ENCODE data around the gene MAP3K5. TPM values are rescaled to one million over a fixed set of nuclear protein-coding genes. Genes with fewer than 3 reads are reported as not detected.

Gene MAP3K5
- total and polyA plus RNA-seq, 4 donors: 7.5 to 28.3 (median 22.8) TPM

DNA sequence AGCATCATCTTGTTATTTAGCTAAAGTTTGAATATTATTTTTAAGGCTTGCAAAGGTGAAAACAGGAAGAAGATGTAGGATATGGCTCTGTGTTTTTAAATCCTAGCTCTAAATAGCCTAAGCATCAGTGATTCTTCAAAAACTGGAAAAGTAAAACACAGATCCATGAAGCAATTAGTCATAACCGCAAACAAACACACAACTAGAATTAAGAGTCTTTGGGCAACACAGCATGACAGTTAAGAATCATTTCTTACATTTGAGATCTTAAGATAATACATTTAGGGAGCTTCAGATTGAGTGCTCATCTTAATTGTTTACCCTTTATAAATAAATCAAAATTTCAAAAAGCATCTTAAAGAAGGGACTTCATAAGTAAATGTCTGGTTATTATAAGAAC is 126.2 kb downstream of the MAP3K5 start:
- Histone ChIP-seq H3K36me3 (ENCODE audit: control insufficient read depth in 4 of 4, insufficient read depth in 4 of 4, low read length in 4 of 4) (no peaks in the 10 kb centered on the region), H3K27ac (ENCODE audit: low read depth in 1 of 2, low read length in 1 of 2) (no peak overlapping the region), H3K27me3 (ENCODE audit: control insufficient read depth in 3 of 3, insufficient read depth in 3 of 3, low read length in 2 of 3) (no peaks in the 10 kb centered on the region), H3K4me3 (no peak overlapping the region), H3K9me3 (ENCODE audit: control insufficient read depth in 4 of 4, insufficient read depth in 3 of 4, low read length in 3 of 4) (no peaks in the 10 kb centered on the region), H3K4me1 (ENCODE audit: control insufficient read depth in 5 of 5, insufficient read depth in 5 of 5, low read length in 5 of 5) (peaks cover 0 to 3% (median 0%) of the 10 kb centered on the region in 5 donors), H3K9ac (ENCODE audit: insufficient read depth in 1 of 2, low read length in 2 of 2) (no peak overlapping the region)
- 98 to 100% methylated on average over 1 of the region's 1 CpG for WGBS, 2 donors
- ATAC-seq (ENCODE audit: insufficient read depth, low FRiP score) (no peak), DNase-seq (no peak)
- TF ChIP-seq, protein P1, sequence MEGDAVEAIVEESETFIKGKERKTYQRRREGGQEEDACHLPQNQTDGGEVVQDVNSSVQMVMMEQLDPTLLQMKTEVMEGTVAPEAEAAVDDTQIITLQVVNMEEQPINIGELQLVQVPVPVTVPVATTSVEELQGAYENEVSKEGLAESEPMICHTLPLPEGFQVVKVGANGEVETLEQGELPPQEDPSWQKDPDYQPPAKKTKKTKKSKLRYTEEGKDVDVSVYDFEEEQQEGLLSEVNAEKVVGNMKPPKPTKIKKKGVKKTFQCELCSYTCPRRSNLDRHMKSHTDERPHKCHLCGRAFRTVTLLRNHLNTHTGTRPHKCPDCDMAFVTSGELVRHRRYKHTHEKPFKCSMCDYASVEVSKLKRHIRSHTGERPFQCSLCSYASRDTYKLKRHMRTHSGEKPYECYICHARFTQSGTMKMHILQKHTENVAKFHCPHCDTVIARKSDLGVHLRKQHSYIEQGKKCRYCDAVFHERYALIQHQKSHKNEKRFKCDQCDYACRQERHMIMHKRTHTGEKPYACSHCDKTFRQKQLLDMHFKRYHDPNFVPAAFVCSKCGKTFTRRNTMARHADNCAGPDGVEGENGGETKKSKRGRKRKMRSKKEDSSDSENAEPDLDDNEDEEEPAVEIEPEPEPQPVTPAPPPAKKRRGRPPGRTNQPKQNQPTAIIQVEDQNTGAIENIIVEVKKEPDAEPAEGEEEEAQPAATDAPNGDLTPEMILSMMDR (IDR thresholded peaks at IDR 0.05; ENCODE audit: control extremely low read depth, extremely low read depth): no peak

DNA sequence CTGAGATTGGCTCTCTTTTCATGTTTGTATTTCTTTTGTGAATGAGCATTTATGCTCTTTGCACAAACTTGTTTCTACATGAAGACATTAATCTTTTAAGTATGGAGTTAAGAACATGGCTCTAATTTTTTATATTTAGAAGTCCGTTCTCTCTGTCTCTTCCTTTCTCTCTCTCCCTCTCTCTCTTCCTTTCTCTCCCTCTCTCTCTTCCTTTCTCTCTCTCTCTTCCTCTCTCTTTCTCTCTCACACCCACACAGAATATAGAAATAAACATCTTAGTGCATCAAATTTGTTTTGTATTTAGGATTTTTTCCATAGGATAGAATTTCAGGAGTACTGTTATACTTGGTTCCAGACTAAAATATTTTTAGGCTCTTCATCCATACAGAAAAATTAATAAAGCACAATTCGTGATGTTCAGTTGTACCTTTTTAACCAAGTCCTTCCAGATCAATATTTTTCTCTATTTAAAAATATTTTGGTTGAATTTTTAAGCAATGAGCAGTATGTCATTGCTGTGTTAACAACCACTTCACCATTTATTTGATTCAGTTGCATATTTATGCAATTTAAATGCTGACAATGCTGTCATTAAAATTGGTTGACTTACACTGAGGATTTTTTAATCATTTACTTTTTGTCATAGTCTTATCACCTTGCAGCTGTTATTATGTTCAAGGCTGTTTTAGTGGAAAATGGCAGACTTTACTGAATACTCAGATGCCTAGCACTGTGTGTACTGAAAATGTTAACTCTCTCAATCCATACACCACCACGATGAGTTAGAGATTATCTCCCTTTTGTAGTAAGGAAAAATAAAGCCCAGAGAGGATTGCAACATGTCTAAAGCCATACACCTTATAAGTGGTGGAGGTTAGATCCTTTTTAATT is 129.7 kb downstream of the MAP3K5 start:
- Histone ChIP-seq H3K36me3 (ENCODE audit: control insufficient read depth in 4 of 4, insufficient read depth in 4 of 4, low read length in 4 of 4) (peaks cover 0 to 4% (median 0%) of the 10 kb centered on the region in 4 donors), H3K4me1 (ENCODE audit: control insufficient read depth in 5 of 5, insufficient read depth in 5 of 5, low read length in 5 of 5) (no peaks in the 10 kb centered on the region), H3K27me3 (ENCODE audit: control insufficient read depth in 3 of 3, insufficient read depth in 3 of 3, low read length in 2 of 3) (no peaks in the 10 kb centered on the region), H3K9ac (ENCODE audit: insufficient read depth in 1 of 2, low read length in 2 of 2) (no peak overlapping the region), H3K9me3 (ENCODE audit: control insufficient read depth in 4 of 4, insufficient read depth in 3 of 4, low read length in 3 of 4) (no peaks in the 10 kb centered on the region), H3K27ac (ENCODE audit: low read depth in 1 of 2, low read length in 1 of 2) (no peak overlapping the region), H3K4me3 (no peak overlapping the region)
- TF ChIP-seq, protein P1 (IDR thresholded peaks at IDR 0.05; ENCODE audit: control extremely low read depth, extremely low read depth): no peak
- 89 to 93% methylated on average over 3 of the region's 3 CpGs for WGBS, 2 donors
- ATAC-seq (ENCODE audit: insufficient read depth, low FRiP score): no peak
- no peak for DNase-seq

DNA sequence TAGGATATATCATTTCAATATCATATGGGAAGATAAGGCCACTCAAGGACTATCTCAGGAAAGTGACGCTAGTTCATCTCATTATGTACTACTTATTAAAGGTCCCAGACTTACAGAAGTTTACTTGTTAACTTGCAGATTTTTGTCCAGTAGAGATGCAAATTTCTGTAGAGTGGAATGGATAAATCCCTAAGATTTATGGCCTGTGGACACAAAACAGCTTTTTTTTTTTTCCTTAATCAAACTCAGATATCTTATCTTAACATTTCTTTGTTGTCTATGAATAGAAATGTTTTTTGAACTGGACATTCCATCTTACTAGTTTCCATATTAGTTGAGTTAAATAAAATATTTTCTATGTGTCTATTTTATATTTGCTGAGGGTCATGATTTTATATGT is 131.6 kb downstream of the MAP3K5 start:
- Histone ChIP-seq H3K4me1 (ENCODE audit: control insufficient read depth in 5 of 5, insufficient read depth in 5 of 5, low read length in 5 of 5) (no peaks in the 10 kb centered on the region), H3K27ac (ENCODE audit: low read depth in 1 of 2, low read length in 1 of 2) (no peak overlapping the region), H3K27me3 (ENCODE audit: control insufficient read depth in 3 of 3, insufficient read depth in 3 of 3, low read length in 2 of 3) (no peaks in the 10 kb centered on the region), H3K4me3 (no peak overlapping the region), H3K36me3 (ENCODE audit: control insufficient read depth in 4 of 4, insufficient read depth in 4 of 4, low read length in 4 of 4) (peaks cover 0 to 5% (median 0%) of the 10 kb centered on the region in 4 donors), H3K9me3 (ENCODE audit: control insufficient read depth in 4 of 4, insufficient read depth in 3 of 4, low read length in 3 of 4) (no peaks in the 10 kb centered on the region), H3K9ac (ENCODE audit: insufficient read depth in 1 of 2, low read length in 2 of 2) (no peak overlapping the region)
- TF ChIP-seq, protein P1 (IDR thresholded peaks at IDR 0.05; ENCODE audit: control extremely low read depth, extremely low read depth): no peak
- no peak for DNase-seq
- ATAC-seq (ENCODE audit: insufficient read depth, low FRiP score): no peak
- WGBS, 2 donors: 98 to 100% methylated on average over 1 of the region's 1 CpG

Measured in lung (tissue), 12 donors.